DND-41 (cell line): ENCODE measurements around the gene MSI2.

Experiments
- CTCF ChIP-seq: IDR thresholded peaks from 2 replicates; pipeline ENCODE4 v1.5.1; 2012; ENCODE audit warnings: borderline replicate concordance, low read length, moderate library complexity, mild to moderate bottlenecking; ENCODE audit not compliant: poor library complexity, severe bottlenecking; ENCODE audit errors: extremely low read depth
- EZH2 ChIP-seq: IDR thresholded peaks from 3 replicates; pipeline ENCODE4 v1.6.1; 2012; ENCODE audit warnings: borderline replicate concordance, low read depth, mild to moderate bottlenecking, moderate library complexity, low read length, inconsistent platforms; ENCODE audit not compliant: severe bottlenecking

- TF ChIP-seq CTCF = no peak
- TF ChIP-seq EZH2 = no peak
Measured at GRCh38 chr17:57641761-57642160, 385.4 kb downstream of the MSI2 start.
